Melanocyte of skin (primary cell): ENCODE measurements around the gene HCRT. TPM values are rescaled to one million over a fixed set of nuclear protein-coding genes. Genes with fewer than 3 reads are reported as not detected.

ENCODE experiments used
- total RNA-seq, 2 donors: library from RNA; depleted of rRNA; stranded (reverse); fragments of >200 nt; gene quantifications; 2 replicates each; pipeline ENCODE4 v1.2.3, GENCODE V29; 2012

The HCRT gene, protein sequence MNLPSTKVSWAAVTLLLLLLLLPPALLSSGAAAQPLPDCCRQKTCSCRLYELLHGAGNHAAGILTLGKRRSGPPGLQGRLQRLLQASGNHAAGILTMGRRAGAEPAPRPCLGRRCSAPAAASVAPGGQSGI
- not detected for total RNA-seq

GRCh38 chr17:42184713-42185620 lies at the start of gene HCRT:
Gene HCRT (minus strand): TSS chr17:42185452. CDS start chr17:42185365, 87 bp downstream.

DNA sequence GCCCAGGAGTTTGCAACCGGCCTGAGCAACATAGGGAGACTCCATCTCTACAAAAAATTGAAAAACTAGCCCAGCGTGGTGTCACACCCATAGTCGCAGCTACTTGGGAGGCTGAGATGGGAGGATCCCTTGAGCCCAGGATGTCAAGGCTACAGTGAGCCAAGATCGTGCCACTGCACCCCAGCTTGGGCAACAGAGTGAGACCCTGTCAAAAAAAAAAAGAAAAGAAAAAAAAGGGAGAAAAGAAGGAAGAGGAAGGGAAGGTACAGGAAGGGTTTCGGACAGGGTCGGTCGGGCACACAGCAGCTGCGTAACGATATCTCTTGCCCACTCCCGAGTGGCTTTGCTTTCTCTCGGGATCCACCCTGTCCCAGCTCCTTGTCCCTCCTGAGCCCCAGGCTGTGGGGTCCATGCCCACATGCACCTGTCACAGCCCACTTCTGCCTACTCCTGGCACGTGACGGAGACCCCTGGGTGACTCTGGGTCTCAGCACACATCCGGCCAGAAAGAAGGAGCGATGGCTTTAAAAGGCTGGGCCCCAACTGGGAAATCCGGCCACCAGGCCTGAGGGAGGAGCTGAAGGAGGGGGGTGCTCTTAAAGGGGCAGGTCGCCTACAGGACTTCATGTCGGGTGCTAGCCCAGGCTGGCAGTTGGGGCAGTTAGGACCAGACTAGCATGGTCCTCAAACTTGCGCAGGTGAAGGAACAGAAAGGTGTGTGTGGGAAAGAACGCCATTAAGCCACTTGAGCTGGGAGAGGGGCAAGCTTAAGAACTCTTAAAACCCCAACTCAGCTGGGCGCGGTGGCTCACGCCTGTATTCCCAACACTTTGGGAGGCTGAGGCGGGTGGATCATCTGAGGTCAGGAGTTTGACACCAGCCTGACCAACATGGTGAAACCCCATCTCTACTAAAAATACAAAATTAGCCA lies 9.0 kb upstream of the HCRT start, which contains the start of gene GHDC:
Gene GHDC, minus strand, starts transcription at position 526 of the 931 bp plus-strand sequence. CDS start 913 bp downstream, outside the sequence.

GRCh38 chr17:42180922-42181850 lies 4.1 kb downstream of the HCRT start, which contains the start of gene KCNH4:
Gene KCNH4 (minus strand): TSS chr17:42181142. CDS start chr17:42180945, 197 bp downstream.

Other genes starting within 250 kb of the HCRT start
- gene CNP, start 218.7 kb downstream of the HCRT start, total RNA-seq = 100 to 1,000 TPM; 226 to 268 TPM
- 10 to 100 TPM; 52.7 to 74.3 TPM for gene DNAJC7, start 168.0 kb downstream of the HCRT start, total RNA-seq
- gene NKIRAS2, start 165.4 kb downstream of the HCRT start, total RNA-seq = 10 to 100 TPM; 25.8 to 33.6 TPM
- under 1 TPM; under 0.01 to 0.34 TPM for gene C17orf113, start 134.9 kb downstream of the HCRT start, total RNA-seq
- not detected for gene ZNF385C, start 87.0 kb downstream of the HCRT start, total RNA-seq
- gene DHX58, start 72.7 kb downstream of the HCRT start, total RNA-seq = 100 to 1,000 TPM in 1 of 2 donors, 10 to 100 TPM in 1; 86.9 to 121 TPM
- 10 to 100 TPM; 16.2 to 17.3 TPM for gene KAT2A, start 64.1 kb downstream of the HCRT start, total RNA-seq
- under 1 TPM in 1 of 2 donors, not detected in 1; under 0.01 TPM for gene HSPB9, start 62.6 kb downstream of the HCRT start, total RNA-seq
- gene RAB5C, start 30.5 kb downstream of the HCRT start, total RNA-seq = 100 to 1,000 TPM; 140 to 227 TPM
- not detected for gene KCNH4, start 4.3 kb downstream of the HCRT start, total RNA-seq
- gene GHDC, start 9.0 kb upstream of the HCRT start, total RNA-seq = 10 to 100 TPM; 28.2 to 30.6 TPM
- gene STAT5B, start 90.9 kb upstream of the HCRT start, total RNA-seq = 10 to 100 TPM; 18.6 to 25.3 TPM
- 10 to 100 TPM; 52.0 to 64.6 TPM for gene STAT5A, start 103.0 kb upstream of the HCRT start, total RNA-seq
- 100 to 1,000 TPM; 142 to 172 TPM for gene STAT3, start 203.0 kb upstream of the HCRT start, total RNA-seq
- gene CAVIN1, start 237.8 kb upstream of the HCRT start, total RNA-seq = 100 to 1,000 TPM; 118 to 153 TPM